NCI-H2029 treated with DMSO at 0.1 percent for 48 hours (cell line): ENCODE results near the gene ZBTB7B.

Experiments
- DNase-seq: peaks from one replicate; lab custom pipeline; 2025; lab: John Stamatoyannopoulos, UW

Gene ZBTB7B

DNA sequence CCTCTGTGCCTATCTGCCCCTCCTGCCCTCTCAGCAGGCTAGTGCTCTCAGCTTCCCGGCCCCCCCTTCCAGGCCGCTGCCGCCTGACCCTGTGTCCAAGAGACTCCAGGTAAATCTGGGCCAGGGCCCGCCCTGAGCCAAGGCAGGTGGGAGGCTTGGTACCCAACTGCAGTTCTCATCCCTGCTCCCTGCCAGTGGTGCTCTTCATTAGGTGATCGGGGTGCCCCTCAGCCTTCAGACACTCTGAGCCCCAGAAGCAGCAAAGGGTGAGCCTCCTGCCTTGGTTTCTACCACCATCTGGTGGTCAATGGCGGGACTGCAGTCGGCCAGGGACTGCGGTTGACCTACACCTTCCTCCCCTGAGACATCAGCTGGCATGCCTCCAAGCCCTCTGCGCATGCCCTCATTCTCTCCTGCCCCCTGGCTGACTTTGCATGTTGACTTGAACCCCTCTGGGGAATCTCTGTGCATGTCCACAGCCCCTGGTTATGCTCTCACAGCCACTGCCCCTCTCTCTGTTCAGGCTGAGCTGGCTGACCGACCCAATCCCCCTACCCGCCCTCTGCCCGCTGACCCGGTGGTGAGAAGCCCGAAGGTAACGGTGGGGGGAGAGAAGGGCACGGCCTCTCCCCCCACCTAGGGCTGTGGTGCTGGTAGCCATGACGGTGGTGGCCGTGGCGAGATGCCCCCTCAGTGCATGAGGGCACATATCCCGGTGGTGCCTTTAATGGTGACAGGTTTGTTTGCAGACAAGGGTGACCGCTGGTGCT is 59.0 kb downstream of the ZBTB7B start:
- DNase-seq: peak; percentile 67

DNA sequence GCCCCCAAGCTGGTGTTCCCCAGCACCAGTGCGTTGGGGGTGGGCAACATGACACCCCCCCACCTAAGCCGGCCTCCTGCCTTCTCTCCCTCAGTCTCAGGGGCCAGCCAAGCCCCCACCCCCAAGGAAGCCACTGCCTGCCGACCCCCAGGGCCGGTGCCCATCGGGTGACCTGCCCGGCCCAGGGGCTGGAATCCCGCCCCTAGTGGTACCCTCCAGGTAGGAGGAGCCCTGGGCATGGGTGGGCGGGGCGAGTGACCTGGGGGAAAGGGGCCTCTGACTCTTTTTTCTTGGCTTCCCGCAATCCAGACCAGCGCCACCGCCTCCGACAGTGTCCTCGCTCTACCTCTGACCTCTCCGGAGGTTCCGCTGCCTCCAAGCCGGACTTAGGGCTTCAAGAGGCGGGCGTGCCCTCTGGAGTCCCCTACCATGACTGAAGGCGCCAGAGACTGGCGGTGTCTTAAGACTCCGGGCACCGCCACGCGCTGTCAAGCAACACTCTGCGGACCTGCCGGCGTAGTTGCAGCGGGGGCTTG is 59.6 kb downstream of the ZBTB7B start:
- DNase-seq: no peak

DNA sequence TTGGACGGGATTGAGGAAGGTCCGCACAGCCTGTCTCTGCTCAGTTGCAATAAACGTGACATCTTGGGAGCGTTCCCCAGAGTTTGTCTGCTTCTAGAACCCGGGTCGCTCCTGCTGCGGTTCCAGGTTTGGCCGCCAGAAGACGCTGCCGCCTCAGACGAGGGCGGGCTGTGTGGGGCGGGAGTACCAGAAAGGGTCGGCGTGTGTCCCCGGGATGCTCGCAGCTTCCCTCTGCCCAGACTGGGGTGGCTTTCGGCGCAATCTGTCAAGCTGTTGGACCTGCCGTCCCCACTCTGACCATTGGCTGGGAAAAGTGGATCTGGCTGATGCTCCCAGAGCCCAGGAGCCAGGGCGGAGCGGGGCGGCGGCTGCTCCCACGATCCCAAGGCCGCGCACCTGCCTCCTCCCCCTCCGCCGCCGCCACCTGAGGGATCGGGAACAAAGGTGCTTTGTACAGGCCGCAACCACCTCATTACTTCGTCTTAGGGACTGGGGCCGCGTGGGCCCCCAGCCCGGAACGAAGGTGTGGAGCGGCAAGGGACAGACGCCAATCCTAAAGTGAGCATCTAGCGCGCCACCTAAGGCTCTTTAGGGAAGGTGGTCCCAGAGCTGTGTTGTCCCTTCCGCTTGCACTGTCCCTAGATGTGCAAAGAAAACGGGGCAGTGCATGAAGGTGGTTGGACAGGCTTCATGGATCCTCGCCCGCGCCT is 60.3 kb downstream of the ZBTB7B start:
- DNase-seq: no peak

DNA sequence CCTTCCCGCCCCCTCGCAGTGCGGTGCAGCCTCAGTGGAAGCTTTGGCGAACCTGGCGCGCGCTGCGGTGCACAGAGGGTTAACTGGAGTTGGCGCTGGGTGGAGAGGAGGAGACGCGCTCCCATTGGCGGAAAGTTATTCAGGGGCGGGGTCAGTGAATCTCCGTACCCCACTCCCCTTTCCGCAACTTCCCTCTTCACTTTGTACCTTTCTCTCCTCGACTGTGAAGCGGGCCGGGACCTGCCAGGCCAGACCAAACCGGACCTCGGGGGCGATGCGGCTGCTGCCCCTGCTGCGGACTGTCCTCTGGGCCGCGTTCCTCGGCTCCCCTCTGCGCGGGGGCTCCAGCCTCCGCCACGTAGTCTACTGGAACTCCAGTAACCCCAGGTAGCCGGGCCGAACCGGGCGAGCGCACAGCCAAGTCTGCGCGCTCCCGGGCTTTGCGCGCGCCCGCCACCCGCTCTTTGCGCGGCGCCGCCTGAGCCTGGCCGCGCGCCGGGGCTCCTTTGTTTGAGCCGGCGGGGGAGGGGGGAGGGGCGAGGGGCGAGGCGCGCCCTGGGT is 61.0 kb downstream of the ZBTB7B start, which contains the start of gene EFNA4:
EFNA4 (plus strand) TSS at position 191 of the 561 bp plus-strand sequence; CDS start at position 275, 84 bp downstream.
- DNase-seq: peak; percentile 10

DNA sequence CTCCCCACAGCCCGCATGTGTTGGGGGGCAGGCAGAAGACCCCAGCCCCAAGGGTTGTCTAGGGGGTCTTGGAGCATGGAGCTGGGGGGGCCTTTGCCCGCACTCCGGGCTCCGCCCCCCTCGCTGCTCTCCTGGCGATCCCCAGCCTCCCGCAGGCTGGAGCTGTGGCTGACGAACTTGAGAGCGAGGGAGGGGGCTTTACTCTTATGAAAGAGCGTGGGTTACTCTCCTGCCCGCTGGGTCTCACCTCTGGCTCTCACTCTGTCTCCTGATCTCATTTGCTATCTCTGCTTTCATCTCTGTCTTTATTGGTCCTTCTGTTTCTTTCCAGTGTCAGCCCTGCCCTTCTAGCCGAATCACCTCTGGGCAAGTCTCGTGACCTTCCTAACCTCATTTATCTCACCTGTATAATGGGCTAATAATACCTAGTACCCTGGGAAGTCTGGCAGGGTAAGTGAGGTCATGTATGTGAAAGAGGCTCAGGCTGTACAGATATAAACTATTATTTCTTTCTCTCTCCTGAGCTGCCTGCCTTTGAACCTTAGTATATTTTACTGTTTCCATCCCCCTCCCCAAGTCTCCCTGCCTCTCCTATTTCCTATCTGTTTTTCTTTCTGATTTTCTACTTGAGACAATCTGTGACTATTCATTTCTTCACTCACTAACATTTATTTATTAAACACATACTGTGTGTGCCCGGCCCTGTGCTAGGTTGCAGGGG is 61.7 kb downstream of the ZBTB7B start:
- DNase-seq: no peak

DNA sequence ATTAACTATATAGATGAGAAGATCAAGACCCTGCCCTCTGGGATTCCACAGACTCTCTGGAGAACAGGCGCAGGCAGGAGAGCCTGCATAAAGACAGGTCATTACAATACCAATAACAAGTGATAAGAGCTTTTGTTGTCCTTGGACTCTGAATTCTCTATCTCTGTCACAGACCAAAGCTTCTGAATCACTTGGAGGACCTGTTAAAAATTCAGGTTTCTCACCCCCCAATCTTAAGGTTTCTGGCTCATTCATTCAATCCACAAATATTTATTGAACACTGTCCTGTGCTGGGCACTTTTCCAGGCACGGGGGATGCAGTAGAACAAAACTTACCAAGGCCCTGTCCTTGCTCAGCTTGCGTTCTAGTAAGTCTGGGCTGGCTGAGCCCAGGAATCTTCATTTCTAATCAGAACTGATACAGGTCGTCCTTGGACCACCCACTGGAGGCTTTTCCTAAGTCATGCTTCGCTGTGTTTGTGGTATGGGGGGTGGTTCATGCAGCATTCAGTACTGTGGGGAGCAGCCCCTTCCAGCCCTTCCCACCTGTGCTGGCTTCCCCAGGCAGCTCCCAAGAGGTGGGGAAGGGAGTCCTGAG is 62.3 kb downstream of the ZBTB7B start:
- DNase-seq: no peak

DNA sequence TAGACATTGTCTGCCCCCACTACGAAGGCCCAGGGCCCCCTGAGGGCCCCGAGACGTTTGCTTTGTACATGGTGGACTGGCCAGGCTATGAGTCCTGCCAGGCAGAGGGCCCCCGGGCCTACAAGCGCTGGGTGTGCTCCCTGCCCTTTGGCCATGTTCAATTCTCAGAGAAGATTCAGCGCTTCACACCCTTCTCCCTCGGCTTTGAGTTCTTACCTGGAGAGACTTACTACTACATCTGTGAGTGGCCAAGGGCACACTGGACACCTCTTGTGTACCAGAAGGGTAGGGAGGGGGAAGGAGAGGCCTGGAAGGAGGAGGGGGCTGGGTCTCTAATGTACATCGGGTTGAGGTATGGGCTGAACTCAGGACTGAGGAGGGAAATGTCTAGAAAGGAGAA is 64.2 kb downstream of the ZBTB7B start:
- no peak for DNase-seq
